Stimulated activated CD8-positive, alpha-beta memory T cell treated with anti-CD3 and anti-CD28 coated beads, Interleukin-12 subunit alpha, Interleukin-12 subunit beta, amount 100 ng/mL, for 24 hours (primary cell): ENCODE results near the gene SORD.
"Not testable (repeated sequence)": the region's sequence is repeated elsewhere in the genome, so short reads cannot be mapped to it uniquely, and the experiment has no call there.

ENCODE experiments used
- DNase-seq: peaks from one replicate; pipeline ENCODE4 v3.0.0-alpha.2; 2020; ENCODE audit errors: extremely low read depth

Gene SORD

GRCh38 chr15:45062301-45062700 is 39.3 kb downstream of the SORD start:
- DNase-seq: not testable (repeated sequence)

- no peak for DNase-seq
These were observed 41.4 kb downstream of the SORD start for GRCh38 chr15:45064386-45064785.

- DNase-seq: not testable (repeated sequence)
These were observed 47.0 kb downstream of the SORD start for GRCh38 chr15:45069942-45070360.

GRCh38 chr15:45073602-45074001 is 50.6 kb downstream of the SORD start:
- not testable (repeated sequence) for DNase-seq

- not testable (repeated sequence) for DNase-seq
These were observed 52.7 kb downstream of the SORD start for GRCh38 chr15:45075440-45076320.

GRCh38 chr15:45077391-45077790 is 54.4 kb downstream of the SORD start:
- not testable (repeated sequence) for DNase-seq

GRCh38 chr15:45079201-45079600 is 56.2 kb downstream of the SORD start:
- DNase-seq: not testable (repeated sequence)

- DNase-seq: not testable (repeated sequence)
These were observed 56.7 kb downstream of the SORD start for GRCh38 chr15:45079628-45080246.

- DNase-seq: not testable (repeated sequence)
These were observed 57.6 kb downstream of the SORD start for GRCh38 chr15:45080593-45080992.

GRCh38 chr15:45082412-45082811 is 59.4 kb downstream of the SORD start:
- not testable (repeated sequence) for DNase-seq

GRCh38 chr15:45083223-45083622 is 60.2 kb downstream of the SORD start:
- no peak for DNase-seq

- no peak for DNase-seq
These were observed 61.2 kb downstream of the SORD start for GRCh38 chr15:45084163-45084562.

GRCh38 chr15:45087513-45087912 is 64.5 kb downstream of the SORD start:
- DNase-seq: no peak

- no peak for DNase-seq
These were observed 66.1 kb downstream of the SORD start for GRCh38 chr15:45088801-45089711.

GRCh38 chr15:45089712-45090373 is 66.8 kb downstream of the SORD start:
- no peak for DNase-seq

- no peak for DNase-seq
These were observed 68.2 kb downstream of the SORD start for GRCh38 chr15:45091161-45091560.

GRCh38 chr15:45091576-45091975 is 68.6 kb downstream of the SORD start:
- DNase-seq: no peak

- DNase-seq: no peak
These were observed 70.0 kb downstream of the SORD start for GRCh38 chr15:45093013-45093412.

- no peak for DNase-seq
These were observed 70.8 kb downstream of the SORD start for GRCh38 chr15:45093622-45094357.

- no peak for DNase-seq
These were observed 71.3 kb downstream of the SORD start for GRCh38 chr15:45094358-45094730.

- no peak for DNase-seq
These were observed 72.7 kb downstream of the SORD start for GRCh38 chr15:45095661-45096060.
